ENCODE measurements around the gene SPTLC1. TPM values are rescaled to one million over a fixed set of nuclear protein-coding genes. Genes with fewer than 3 reads are reported as not detected.
"Not testable (repeated sequence)": the region's sequence is repeated elsewhere in the genome, so short reads cannot be mapped to it uniquely, and the experiment has no call there.

The SPTLC1 gene
- total and polyA plus RNA-seq, 10 of the 15 experiments (the other 5 are each of a cell fraction or from before 2014, with no cell fraction given), result 38.0 to 68.7 (median 52.8) TPM

DNA sequence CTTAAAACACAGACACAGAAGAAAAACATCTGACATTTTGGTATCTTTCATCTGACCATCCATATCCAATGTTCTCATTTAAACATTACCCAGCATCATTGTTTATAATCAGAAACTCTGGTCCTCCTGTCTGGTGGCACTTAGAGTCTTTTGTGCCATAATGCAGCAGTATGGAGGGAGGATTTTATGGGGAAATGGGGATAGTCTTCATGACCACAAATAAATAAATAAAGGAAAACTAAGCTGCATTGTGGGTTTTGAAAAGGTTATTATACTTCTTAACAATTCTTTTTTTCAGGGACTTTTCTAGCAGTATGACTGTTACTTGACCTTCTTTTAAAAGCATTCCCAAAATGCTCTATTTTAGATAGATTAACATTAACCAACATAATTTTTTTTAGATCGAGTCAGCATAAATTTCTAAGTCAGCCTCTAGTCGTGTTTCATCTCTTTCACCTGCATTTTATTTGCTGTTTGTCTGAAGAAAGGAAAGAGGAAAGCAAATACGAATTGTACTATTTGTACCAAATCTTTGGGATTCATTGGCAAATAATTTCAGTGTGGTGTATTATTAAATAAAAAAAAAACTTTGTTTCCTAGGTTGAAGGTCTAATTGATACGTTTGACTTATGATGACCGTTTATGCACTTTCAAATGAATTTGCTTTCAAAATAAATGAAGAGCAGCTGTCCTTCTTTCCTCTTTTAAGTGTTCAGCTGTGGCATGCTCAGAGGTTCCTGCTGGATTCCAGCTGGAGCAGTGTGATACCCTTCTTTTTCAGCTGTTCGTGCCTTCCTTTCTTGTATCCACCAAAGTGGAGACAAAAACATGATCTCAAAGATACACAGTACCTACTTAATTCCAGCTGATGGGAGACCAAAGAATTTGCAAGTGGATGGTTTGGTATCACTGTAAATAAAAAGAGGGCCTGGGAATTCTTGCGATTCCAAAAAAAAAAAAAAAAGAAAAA is 35.6 kb upstream of the SPTLC1 start:
- H3K4me2 ChIP-seq (ENCODE audit: control insufficient read depth, insufficient read depth); H3K27ac ChIP-seq (ENCODE audit: control insufficient read depth, insufficient read depth); H3K4me3 ChIP-seq; ATAC-seq; DNase-seq (ENCODE audit: low read depth, low spot score); intact Hi-C loops (cut with micrococcal nuclease; ENCODE audit: unreplicated experiment); H3K27me3 ChIP-seq (replicated peaks in 1 of 2; ENCODE audit: control insufficient read depth in 2 of 2, insufficient read depth in 2 of 2, low read length in 1 of 2); H3K9ac ChIP-seq (ENCODE audit: control insufficient read depth, insufficient read depth, low read length); H2AFZ ChIP-seq (ENCODE audit: control insufficient read depth, low read depth, low read length); H3K9me3 ChIP-seq (replicated peaks; ENCODE audit: control insufficient read depth, insufficient read depth, low read length); H3K79me2 ChIP-seq (ENCODE audit: control insufficient read depth, insufficient read depth, low read length); H3K36me3 ChIP-seq (ENCODE audit: control insufficient read depth in 2 of 2, insufficient read depth in 2 of 2, low read length in 1 of 2); RAD21 ChIA-PET (ENCODE audit: unreplicated experiment); in situ Hi-C loops (cut with MboI); H4K20me1 ChIP-seq (ENCODE audit: control insufficient read depth, insufficient read depth); BruUV-seq (replicated peaks): not testable (repeated sequence)
- peaks cover 14% of the 10 kb centered on the region for H3K4me1 ChIP-seq (ENCODE audit: control insufficient read depth, insufficient read depth, low read length)
- POLR2A ChIA-PET, result interaction anchor here (0.7 kb wide), 1 partner anchor 188 kb away, joined by 3 read pairs; no protein-coding TSS in a partner anchor
- FAIRE-seq, result peak; percentile 27
- SMC1A ChIA-PET (ENCODE audit: uncharacterized antibody, unreplicated experiment), result interaction anchor here (4.1 kb wide), 1 partner anchor 11 kb away, joined by 22 read pairs; no protein-coding TSS in a partner anchor
- 20% methylated on average over 7 of the region's 7 CpGs for WGBS (ENCODE audit: insufficient coverage, insufficient replicate concordance, low lambda C conversion rate, missing lambda C conversion rate)
- CTCF ChIA-PET, result interaction anchor here (1.3 to 4.3 kb wide), 2 partner anchors 11 to 12 kb away, joined by 5 to 51 read pairs; no protein-coding TSS in a partner anchor

DNA sequence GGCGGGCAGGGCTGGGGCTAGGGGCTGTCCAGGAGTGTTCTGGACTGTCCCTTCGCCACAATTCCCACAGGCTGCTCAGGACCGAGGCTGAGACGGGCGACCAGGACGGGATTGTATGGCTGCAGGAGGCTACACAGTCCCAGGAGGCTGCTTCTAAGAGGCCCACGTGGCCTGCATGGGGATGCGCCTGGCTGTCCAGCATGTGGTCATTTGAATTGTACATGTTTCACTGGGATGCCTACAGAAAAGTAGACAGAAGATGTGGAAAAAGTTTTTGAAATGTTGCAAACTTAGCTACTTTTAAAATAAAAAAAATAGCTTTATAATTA is 32.6 kb upstream of the SPTLC1 start:
- ChIA-PET SMC1A (ENCODE audit: uncharacterized antibody, unreplicated experiment) (interaction anchor here (0.6 to 4.1 kb wide), 2 partner anchors 8 to 185 kb away, joined by 3 to 22 read pairs; no protein-coding TSS in a partner anchor), POLR2A (interaction anchor here (1.0 kb wide), 1 partner anchor 11 kb away, joined by 3 read pairs; no protein-coding TSS in a partner anchor), CTCF (interaction anchor here (0.8 to 4.3 kb wide), 4 partner anchors 9 to 487 kb away, joined by 3 to 51 read pairs (median 3); no protein-coding TSS in a partner anchor), RAD21 (ENCODE audit: unreplicated experiment) (interaction anchor here (0.6 to 0.7 kb wide), 2 partner anchors 9 to 643 kb away, joined by 3 read pairs; no protein-coding TSS in a partner anchor)
- Histone ChIP-seq H3K36me3 (ENCODE audit: control insufficient read depth in 2 of 2, insufficient read depth in 2 of 2, low read length in 1 of 2) (no peaks in the 10 kb centered on the region), H4K20me1 (ENCODE audit: control insufficient read depth, insufficient read depth) (no peaks in the 10 kb centered on the region), H3K27ac (ENCODE audit: control insufficient read depth, insufficient read depth) (no peak overlapping the region; the same call in 1 of the 2 replicates), H3K4me1 (ENCODE audit: control insufficient read depth, insufficient read depth, low read length) (peaks cover 14% of the 10 kb centered on the region), H3K4me2 (ENCODE audit: control insufficient read depth, insufficient read depth) (peak overlapping the region; percentile 75), H3K27me3 (replicated peaks in 1 of 2; ENCODE audit: control insufficient read depth in 2 of 2, insufficient read depth in 2 of 2, low read length in 1 of 2) (no peaks in the 10 kb centered on the region), H2AFZ (ENCODE audit: control insufficient read depth, low read depth, low read length) (peak overlapping the region; percentile 89), H3K9me3 (replicated peaks; ENCODE audit: control insufficient read depth, insufficient read depth, low read length) (no peaks in the 10 kb centered on the region), H3K9ac (ENCODE audit: control insufficient read depth, insufficient read depth, low read length) (no peak overlapping the region), H3K4me3 (no peak overlapping the region), H3K79me2 (ENCODE audit: control insufficient read depth, insufficient read depth, low read length) (no peaks in the 10 kb centered on the region)
- TF ChIP-seq BACH1 (IDR thresholded peaks at IDR 0.05; ENCODE audit: borderline replicate concordance) (0 out of 2 replicates have a peak, but pooled peaks have one; percentile 1), FOXM1 (IDR thresholded peaks at IDR 0.05; ENCODE audit: low read depth, low read length) (no peak)
- in situ Hi-C loops (cut with MboI) (loop anchor here (5.0 kb wide), 1 partner anchor 289 kb away; no protein-coding TSS in a partner anchor), intact Hi-C loops (cut with micrococcal nuclease; ENCODE audit: unreplicated experiment) (no loop called here)
- DNase-seq (ENCODE audit: low read depth, low spot score) (no peak), FAIRE-seq (no peak), ATAC-seq (no peak; the same call in 2 of the 3 replicates)
- no TSS peak for BruUV-seq (replicated peaks)
- 59% methylated on average over 8 of the region's 8 CpGs for WGBS (ENCODE audit: insufficient coverage, insufficient replicate concordance, low lambda C conversion rate, missing lambda C conversion rate)

Data from GM12878 (cell line).